HL-60 (cell line): Measurements from ENCODE around the gene RIN3.

Experiments used
- DNase-seq, 2 experiments: peaks; one replicate each; pipeline ENCODE4 v3.0.0-alpha.2; 2010 to 2020; ENCODE audit warnings: low read depth in 1 of 2, low spot score in 1 of 2
- H3K27ac ChIP-seq: fragments of 250-450 bp; sonication (Bioruptor Pico); replicated peaks from 2 replicates; pipeline ENCODE4 v1.5.1; 2020; ENCODE audit warnings: mild to moderate bottlenecking, moderate library complexity
- H3K27me3 ChIP-seq: fragments of 250-450 bp; sonication (Bioruptor Pico); 2 replicates; pipeline ENCODE4 v1.5.1; 2021; ENCODE audit warnings: mild to moderate bottlenecking, moderate library complexity; ENCODE audit not compliant: insufficient read depth, poor library complexity, severe bottlenecking
- H3K4me3 ChIP-seq: replicated peaks from 2 replicates; pipeline ENCODE4 v1.5.1; 2011; ENCODE audit warnings: mild to moderate bottlenecking, control low read depth, low read length; ENCODE audit not compliant: insufficient read depth
- GABPA ChIP-seq: IDR thresholded peaks from 2 replicates; pipeline ENCODE4 v1.6.1; 2012; ENCODE audit warnings: low read depth
- POLR2AphosphoS5 ChIP-seq: IDR thresholded peaks from 2 replicates; pipeline ENCODE4 v1.6.1; 2012; ENCODE audit warnings: low read depth
- REST ChIP-seq: IDR thresholded peaks from 2 replicates; pipeline ENCODE4 v1.6.1; 2012; ENCODE audit warnings: low read depth; ENCODE audit not compliant: insufficient replicate concordance
- SPI1 ChIP-seq: IDR thresholded peaks from 2 replicates; pipeline ENCODE4 v1.6.1; 2012; ENCODE audit warnings: low read depth, mild to moderate bottlenecking, borderline replicate concordance
- TF ChIP-seq, protein P1 (sequence below): IDR thresholded peaks from one replicate; pipeline ENCODE4 v1.5.1; 2011; ENCODE audit warnings: low read length, control low read depth, inconsistent platforms; ENCODE audit not compliant: insufficient read depth

Gene RIN3

DNA sequence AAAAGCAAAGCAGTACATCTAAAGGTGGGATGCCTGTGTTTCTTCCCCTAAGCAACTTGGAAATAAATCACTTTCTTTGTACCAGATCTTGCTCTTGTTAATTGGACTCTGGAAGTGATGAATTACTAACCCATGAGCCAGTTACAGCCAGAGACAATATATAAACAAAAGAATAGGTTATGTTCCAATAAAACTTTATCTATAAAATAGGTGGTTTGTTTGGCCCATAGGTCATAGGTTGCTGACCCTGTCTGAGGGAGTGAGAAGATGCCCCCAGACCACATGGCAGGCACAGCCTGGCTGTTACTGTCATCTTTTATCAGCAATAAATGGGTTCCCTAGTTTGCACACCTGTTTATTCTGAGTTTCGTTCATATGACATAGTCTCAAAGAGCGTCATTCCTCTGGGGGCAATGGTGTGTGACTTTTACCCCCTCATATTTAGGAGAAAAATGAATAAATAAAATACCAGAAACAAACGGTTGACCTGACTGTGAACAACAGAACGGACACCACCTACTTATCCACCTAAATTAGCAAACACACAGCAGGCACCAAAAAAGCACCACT is 224.1 kb downstream of the RIN3 start:
- H3K27ac ChIP-seq: no peak overlapping the region
- no peak for TF ChIP-seq SPI1
- no peak for TF ChIP-seq POLR2AphosphoS5
- no peak for TF ChIP-seq REST
- TF ChIP-seq, protein P1, sequence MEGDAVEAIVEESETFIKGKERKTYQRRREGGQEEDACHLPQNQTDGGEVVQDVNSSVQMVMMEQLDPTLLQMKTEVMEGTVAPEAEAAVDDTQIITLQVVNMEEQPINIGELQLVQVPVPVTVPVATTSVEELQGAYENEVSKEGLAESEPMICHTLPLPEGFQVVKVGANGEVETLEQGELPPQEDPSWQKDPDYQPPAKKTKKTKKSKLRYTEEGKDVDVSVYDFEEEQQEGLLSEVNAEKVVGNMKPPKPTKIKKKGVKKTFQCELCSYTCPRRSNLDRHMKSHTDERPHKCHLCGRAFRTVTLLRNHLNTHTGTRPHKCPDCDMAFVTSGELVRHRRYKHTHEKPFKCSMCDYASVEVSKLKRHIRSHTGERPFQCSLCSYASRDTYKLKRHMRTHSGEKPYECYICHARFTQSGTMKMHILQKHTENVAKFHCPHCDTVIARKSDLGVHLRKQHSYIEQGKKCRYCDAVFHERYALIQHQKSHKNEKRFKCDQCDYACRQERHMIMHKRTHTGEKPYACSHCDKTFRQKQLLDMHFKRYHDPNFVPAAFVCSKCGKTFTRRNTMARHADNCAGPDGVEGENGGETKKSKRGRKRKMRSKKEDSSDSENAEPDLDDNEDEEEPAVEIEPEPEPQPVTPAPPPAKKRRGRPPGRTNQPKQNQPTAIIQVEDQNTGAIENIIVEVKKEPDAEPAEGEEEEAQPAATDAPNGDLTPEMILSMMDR: no peak
- TF ChIP-seq GABPA: no peak
- no peak for DNase-seq
- peaks cover 15% of the 10 kb centered on the region for H3K27me3 ChIP-seq
- H3K4me3 ChIP-seq: no peak overlapping the region
